ENCODE data around the gene SLC5A5.

- no peak for TF ChIP-seq CTCF (conservative IDR thresholded peaks at IDR 0.05; ENCODE audit: low read length)
- no peak for TF ChIP-seq EZH2phosphoT487 (IDR thresholded peaks at IDR 0.05; ENCODE audit: borderline replicate concordance)
These were observed 25.6 kb upstream of the SLC5A5 start for GRCh38 chr19:17846146-17846545.
